Muscle of leg (tissue), 11 donors: ENCODE results near the gene KIF26B. TPM values are rescaled to one million over a fixed set of nuclear protein-coding genes. Genes with fewer than 3 reads are reported as not detected.

ENCODE experiments used
- DNase-seq: peaks from one replicate; pipeline ENCODE4 v3.0.0; 2013
- H3K27ac ChIP-seq: one replicate; pipeline ENCODE4 v1.5.1; 2013; ENCODE audit warnings: mild to moderate bottlenecking, low read length, control low read depth
- H3K27me3 ChIP-seq: one replicate; pipeline ENCODE4 v1.6.1; 2013; ENCODE audit warnings: low read length; ENCODE audit not compliant: control insufficient read depth, insufficient read depth
- H3K36me3 ChIP-seq: one replicate; pipeline ENCODE4 v1.6.1; 2013; ENCODE audit warnings: low read length; ENCODE audit not compliant: control insufficient read depth, insufficient read depth
- H3K4me1 ChIP-seq: one replicate; pipeline ENCODE4 v1.6.1; 2013; ENCODE audit warnings: low read length; ENCODE audit not compliant: control insufficient read depth, insufficient read depth
- H3K4me3 ChIP-seq: one replicate; pipeline ENCODE4 v1.5.1; 2013; ENCODE audit warnings: low read length, control low read depth
- H3K9me3 ChIP-seq: replicated peaks from 2 replicates; pipeline ENCODE4 v1.6.1; 2013; ENCODE audit warnings: low read depth, low read length; ENCODE audit not compliant: control insufficient read depth
- WGBS: methylation state at CpG from one replicate; pipeline ENCODE4 v1.1.5; 2013; ENCODE audit warnings: missing lambda C conversion rate; ENCODE audit not compliant: insufficient coverage; 5-methylcytosine and 5-hydroxymethylcytosine counted together
- polyA plus RNA-seq, 8 donors: library from polyadenylated mRNA; unstranded; fragments of 120-200 nt; gene quantifications; one replicate each; pipeline versions ENCODE4 v1.2.1 to v1.2.3, GENCODE V29; 2013; ENCODE audit warnings: inconsistent platforms in 1 of 8, low replicate concordance in 1 of 8; ENCODE audit not compliant: insufficient read length in 8 of 8, insufficient read depth in 1 of 8
- total RNA-seq: library from RNA; stranded (reverse); fragments of 120-200 nt; gene quantifications from one replicate; pipeline ENCODE4 v1.2.4, GENCODE V29; 2013

Gene KIF26B
- total and polyA plus RNA-seq, 9 donors = 0.89 to 2.4 (median 1.0) TPM

DNA sequence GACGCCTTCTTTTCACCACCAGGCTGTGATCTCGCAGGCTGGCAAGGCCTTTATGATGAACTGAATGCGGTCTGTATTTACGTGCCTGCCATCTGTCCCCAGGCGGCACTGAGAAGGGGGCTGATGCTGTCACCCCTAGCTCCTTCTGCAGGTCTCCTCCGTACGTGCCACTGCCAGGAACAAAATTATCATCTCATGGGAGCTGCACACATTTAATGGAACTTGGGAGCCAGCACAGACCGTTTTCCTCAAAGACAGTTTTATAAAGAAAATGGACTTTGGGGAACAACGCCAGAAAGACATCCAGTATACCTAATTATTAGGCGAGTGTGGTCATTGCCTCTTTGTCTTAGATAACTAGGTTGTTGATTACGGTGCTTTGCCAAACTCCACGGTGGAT, 434.5 kb downstream of the KIF26B start:
- H3K27me3 ChIP-seq = no peaks in the 10 kb centered on the region
- H3K36me3 ChIP-seq = no peaks in the 10 kb centered on the region
- peaks cover 4% of the 10 kb centered on the region for H3K4me1 ChIP-seq
- no peaks in the 10 kb centered on the region for H3K9me3 ChIP-seq
- no peak for DNase-seq
- 84% methylated on average over 9 of the region's 12 CpGs for WGBS
- H3K4me3 ChIP-seq = no peak overlapping the region
- H3K27ac ChIP-seq = no peak overlapping the region

DNA sequence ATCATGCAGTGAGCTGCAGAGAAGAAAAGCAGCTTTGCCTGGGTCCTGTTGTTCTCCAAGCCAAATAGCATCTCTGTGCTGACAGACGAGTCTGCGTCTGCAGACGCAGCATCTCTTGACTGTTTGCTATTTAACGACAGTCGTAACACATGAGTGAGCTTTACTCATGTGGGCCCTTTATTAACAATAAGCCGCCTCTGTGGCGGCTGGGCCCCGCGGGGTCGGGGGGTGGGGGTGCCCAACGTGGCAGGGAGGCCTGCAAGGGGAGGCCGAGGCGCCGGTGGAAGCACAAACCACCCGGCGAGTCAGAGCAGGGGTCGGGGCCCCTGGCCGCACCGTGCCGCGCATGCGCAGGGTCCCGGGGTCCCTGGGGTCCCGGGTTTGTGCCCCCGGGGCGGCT, 435.1 kb downstream of the KIF26B start:
- Histone ChIP-seq H3K9me3 (no peaks in the 10 kb centered on the region), H3K36me3 (no peaks in the 10 kb centered on the region), H3K4me1 (peaks cover 4% of the 10 kb centered on the region), H3K27me3 (no peaks in the 10 kb centered on the region), H3K27ac (no peak overlapping the region), H3K4me3 (no peak overlapping the region)
- WGBS = 42% methylated on average over 12 of the region's 26 CpGs
- DNase-seq = no peak

DNA sequence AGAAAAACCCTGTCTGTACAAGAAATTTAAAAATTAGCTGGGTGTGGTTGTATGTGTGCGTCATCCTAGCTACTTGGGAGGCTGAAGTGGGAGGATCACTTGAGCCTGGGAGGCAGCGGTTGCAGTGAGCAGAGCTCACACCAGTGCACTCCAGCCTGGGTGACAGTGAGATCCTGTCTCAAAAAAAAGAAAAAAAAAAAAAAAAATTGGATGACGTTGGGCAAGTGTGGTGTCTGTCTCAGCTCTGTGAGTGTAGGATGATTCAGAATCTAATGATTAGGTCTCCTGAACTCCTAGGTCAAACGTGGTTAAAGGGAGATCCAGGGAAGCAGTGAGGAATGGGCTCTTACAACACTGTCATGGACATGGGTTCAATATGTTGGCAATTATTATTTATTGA, 435.9 kb downstream of the KIF26B start:
- DNase-seq = no peak
- Histone ChIP-seq H3K4me3 (no peak overlapping the region), H3K9me3 (no peaks in the 10 kb centered on the region), H3K27me3 (no peaks in the 10 kb centered on the region), H3K27ac (no peak overlapping the region), H3K4me1 (peaks cover 4% of the 10 kb centered on the region), H3K36me3 (no peaks in the 10 kb centered on the region)
- 90% methylated on average over 3 of the region's 4 CpGs for WGBS

DNA sequence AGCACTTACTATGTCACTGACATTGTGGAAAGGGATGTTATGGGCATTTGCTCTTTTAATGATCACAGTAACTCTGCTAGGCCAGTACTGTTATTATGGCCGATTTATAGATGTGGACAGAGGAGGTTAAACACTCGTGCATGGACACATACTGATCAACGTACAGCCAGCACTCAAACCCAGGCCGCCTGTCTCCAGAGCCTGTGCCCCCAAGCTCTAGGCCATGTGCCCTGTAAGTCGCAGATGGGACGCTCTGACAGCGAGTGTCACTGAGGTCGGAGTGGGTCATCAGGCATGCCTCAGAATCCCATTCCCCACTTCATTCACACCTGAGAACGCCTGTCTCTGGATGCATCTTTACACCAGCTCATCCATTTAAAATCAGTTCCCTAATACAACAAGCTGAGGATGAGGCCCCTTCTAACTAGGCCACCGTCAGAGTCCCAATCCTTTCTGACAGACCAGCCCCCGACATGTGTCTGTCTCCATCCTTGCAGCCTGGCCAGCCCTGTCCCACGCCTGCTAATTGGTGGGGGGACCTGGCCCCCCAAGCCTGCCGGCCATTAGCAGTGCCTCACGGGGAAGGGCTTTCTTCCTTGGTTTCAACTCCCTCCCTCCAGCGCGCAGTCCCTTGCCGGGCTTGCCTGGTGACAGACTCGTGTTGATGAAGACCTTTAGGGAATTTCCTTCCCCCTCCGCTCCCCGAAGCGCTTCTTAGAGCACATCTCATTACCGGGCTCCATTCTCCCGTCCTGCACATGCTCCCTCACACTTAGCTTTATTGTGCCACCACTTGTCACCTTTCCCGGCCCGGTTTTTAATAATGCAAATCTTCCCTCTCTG, 436.8 kb downstream of the KIF26B start:
- Histone ChIP-seq H3K9me3 (no peaks in the 10 kb centered on the region), H3K27me3 (no peaks in the 10 kb centered on the region), H3K4me1 (peaks cover 4% of the 10 kb centered on the region), H3K36me3 (no peaks in the 10 kb centered on the region), H3K27ac (no peak overlapping the region), H3K4me3 (no peak overlapping the region)
- no peak for DNase-seq
- WGBS = 73% methylated on average over 24 of the region's 25 CpGs

- H3K4me3 ChIP-seq = no peak overlapping the region
- no peaks in the 10 kb centered on the region for H3K27me3 ChIP-seq
- DNase-seq = no peak
- 83% methylated on average over 4 of the region's 9 CpGs for whole genome bisulfite sequencing
- no peak overlapping the region for H3K27ac ChIP-seq
- peaks cover 4% of the 10 kb centered on the region for H3K4me1 ChIP-seq
- no peaks in the 10 kb centered on the region for H3K9me3 ChIP-seq
- no peaks in the 10 kb centered on the region for H3K36me3 ChIP-seq
Measured at GRCh38 chr1:245592189-245592460, 437.3 kb downstream of the KIF26B start.

DNA sequence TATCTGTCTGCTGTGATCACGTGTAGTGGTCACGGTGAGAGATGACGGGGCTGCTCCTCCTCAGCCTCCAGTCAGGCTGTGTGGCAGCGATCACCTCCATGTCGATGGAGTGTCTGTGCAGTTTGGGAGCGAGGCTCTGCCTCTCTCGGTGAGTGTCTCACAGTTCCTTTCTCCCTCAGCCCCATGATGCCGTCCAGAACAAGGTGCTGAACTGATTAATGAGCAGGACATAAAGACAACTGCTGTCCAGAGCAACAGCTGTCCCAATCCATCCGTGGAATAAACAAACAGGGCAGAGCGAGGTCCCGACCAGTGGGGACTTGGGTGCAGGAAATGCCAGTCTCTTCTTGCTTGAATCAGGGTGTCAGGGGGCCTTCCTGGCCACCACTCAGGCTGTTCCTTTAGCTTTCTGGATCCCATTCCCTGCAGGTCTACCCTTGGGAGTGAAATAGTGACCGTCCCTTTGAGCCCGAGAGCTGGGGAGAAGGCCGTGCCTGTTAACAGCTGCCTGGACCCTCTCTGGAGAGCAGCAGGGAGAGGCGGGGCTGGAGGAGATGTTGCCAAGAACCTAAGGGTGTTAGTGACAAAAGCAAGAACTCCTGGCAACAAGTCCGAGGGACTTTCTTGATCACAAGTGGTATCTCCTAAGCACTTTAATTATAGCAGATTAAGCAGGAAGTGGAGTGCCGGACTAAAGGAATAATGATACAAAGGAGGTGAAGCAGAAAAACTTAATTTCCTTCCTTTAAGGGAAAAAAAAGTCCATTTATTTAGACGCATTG, 443.9 kb downstream of the KIF26B start:
- peaks cover 24% of the 10 kb centered on the region for H3K4me1 ChIP-seq
- peaks cover 2% of the 10 kb centered on the region for H3K27me3 ChIP-seq
- no peaks in the 10 kb centered on the region for H3K36me3 ChIP-seq
- WGBS = 45% methylated on average over 12 of the region's 18 CpGs
- H3K9me3 ChIP-seq = no peaks in the 10 kb centered on the region
- H3K4me3 ChIP-seq = no peak overlapping the region
- peak; percentile 69 for DNase-seq
- H3K27ac ChIP-seq = peak overlapping the region; percentile 37

DNA sequence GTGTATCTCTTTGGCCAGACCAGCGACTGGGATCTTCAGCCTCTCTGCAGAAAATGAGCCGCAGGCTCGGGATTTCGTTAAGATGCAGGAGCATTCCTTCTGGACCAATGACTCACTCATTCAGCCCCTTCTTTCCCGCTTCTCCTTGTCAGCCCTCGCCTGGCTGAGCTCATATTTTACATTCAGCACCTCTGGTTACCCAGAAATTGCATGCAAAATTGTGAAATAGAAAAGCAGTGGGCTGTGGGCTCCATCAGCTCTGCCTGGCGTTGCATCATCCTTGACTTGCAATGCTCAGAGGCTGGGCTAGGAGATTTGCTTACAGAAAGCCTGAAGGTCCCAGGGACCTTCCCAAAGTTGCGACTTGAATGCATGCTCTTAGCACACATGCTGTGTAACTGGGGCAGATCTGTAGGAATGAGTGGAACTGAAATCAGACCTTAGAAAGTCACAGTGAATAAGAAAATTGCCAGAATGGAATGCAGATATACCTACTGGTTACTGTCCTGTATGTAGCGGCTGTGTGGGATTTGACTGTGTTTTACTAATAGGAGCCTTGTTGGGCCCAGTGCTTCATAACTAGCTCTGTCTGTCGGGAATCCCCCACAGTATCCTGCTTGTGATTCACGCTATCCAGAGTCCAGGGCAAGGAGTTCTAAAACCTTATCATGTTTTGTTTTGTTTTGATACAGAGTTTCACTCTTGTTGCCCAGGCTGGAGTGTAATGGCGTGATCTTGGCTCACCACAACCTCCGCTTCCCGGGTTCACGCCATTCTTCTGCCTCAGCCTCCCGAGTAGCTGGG, 444.8 kb downstream of the KIF26B start:
- Histone ChIP-seq H3K27me3 (peaks cover 2% of the 10 kb centered on the region), H3K9me3 (no peaks in the 10 kb centered on the region), H3K4me3 (no peak overlapping the region), H3K27ac (no peak overlapping the region), H3K4me1 (peaks cover 24% of the 10 kb centered on the region), H3K36me3 (no peaks in the 10 kb centered on the region)
- 42% methylated on average over 9 of the region's 16 CpGs for WGBS
- DNase-seq = peak; percentile 46

- WGBS = 90% methylated on average over 2 of the region's 4 CpGs
Measured at GRCh38 chr1:245600658-245601057, 445.9 kb downstream of the KIF26B start.

GRCh38 chr1:245603311-245603865, 448.6 kb downstream of the KIF26B start:
- no peak overlapping the region for H3K27ac ChIP-seq
- WGBS = 90% methylated on average over 2 of the region's 6 CpGs
- DNase-seq = no peak

More at GRCh38 chr1:245600658-245601057, 445.9 kb downstream of the KIF26B start:
- Histone ChIP-seq H3K27ac (no peak overlapping the region), H3K4me1 (peaks cover 31% of the 10 kb centered on the region), H3K36me3 (no peaks in the 10 kb centered on the region), H3K9me3 (no peaks in the 10 kb centered on the region), H3K27me3 (peaks cover 2% of the 10 kb centered on the region), H3K4me3 (no peak overlapping the region)
- no peak for DNase-seq

DNA sequence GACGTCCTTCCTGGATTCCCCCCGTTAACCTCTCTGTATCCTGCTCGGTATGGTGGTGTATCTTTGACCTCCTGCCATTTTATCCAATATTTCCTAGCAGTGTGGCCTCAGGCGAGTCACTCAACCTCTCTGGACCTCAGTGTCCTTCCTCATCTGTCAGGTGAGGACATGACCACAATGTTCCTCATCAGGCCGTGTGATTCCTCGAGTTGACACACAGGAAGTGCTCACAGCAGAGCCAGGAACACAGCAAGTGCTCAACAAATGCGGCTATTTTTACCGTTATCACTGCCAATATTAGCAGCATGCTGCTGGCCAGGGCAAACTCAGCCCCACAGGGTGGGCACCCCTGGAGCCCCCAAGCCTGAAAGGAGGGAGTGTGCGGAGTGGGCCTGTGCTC, 450.2 kb downstream of the KIF26B start:
- WGBS = 77% methylated on average over 9 of the region's 9 CpGs
- no peaks in the 10 kb centered on the region for H3K9me3 ChIP-seq
- no peaks in the 10 kb centered on the region for H3K36me3 ChIP-seq
- H3K27ac ChIP-seq = no peak overlapping the region
- DNase-seq = peak; percentile 32
- H3K4me1 ChIP-seq = peaks cover 19% of the 10 kb centered on the region
- H3K27me3 ChIP-seq = peaks cover 6% of the 10 kb centered on the region
- H3K4me3 ChIP-seq = no peak overlapping the region

More at GRCh38 chr1:245603311-245603865, 448.6 kb downstream of the KIF26B start:
- H3K4me1 ChIP-seq = peaks cover 34% of the 10 kb centered on the region
- H3K36me3 ChIP-seq = no peaks in the 10 kb centered on the region
- H3K27me3 ChIP-seq = peaks cover 2% of the 10 kb centered on the region
- H3K4me3 ChIP-seq = no peak overlapping the region
- no peaks in the 10 kb centered on the region for H3K9me3 ChIP-seq
